OCI-LY3 (cell line): ENCODE results near the gene TXN.

Experiments
- EZH2phosphoT487 ChIP-seq: fragments of 200-600 bp; shearing (Covaris generic); IDR thresholded peaks from 2 replicates; pipeline ENCODE4 v1.6.1; 2018; ENCODE audit warnings: antibody characterized with exemption, mixed run types, low read depth
- TF ChIP-seq, protein P1 (sequence below): fragments of 200-600, 300-600 bp; sonication (generic); IDR thresholded peaks from 2 replicates; pipeline ENCODE4 v1.5.1; 2014; ENCODE audit warnings: antibody characterized with exemption, low read length, low read depth

- TF ChIP-seq, protein P1, sequence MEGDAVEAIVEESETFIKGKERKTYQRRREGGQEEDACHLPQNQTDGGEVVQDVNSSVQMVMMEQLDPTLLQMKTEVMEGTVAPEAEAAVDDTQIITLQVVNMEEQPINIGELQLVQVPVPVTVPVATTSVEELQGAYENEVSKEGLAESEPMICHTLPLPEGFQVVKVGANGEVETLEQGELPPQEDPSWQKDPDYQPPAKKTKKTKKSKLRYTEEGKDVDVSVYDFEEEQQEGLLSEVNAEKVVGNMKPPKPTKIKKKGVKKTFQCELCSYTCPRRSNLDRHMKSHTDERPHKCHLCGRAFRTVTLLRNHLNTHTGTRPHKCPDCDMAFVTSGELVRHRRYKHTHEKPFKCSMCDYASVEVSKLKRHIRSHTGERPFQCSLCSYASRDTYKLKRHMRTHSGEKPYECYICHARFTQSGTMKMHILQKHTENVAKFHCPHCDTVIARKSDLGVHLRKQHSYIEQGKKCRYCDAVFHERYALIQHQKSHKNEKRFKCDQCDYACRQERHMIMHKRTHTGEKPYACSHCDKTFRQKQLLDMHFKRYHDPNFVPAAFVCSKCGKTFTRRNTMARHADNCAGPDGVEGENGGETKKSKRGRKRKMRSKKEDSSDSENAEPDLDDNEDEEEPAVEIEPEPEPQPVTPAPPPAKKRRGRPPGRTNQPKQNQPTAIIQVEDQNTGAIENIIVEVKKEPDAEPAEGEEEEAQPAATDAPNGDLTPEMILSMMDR = no peak
- no peak for TF ChIP-seq EZH2phosphoT487
These were observed 42.2 kb downstream of the TXN start for GRCh38 chr9:110214090-110214489.
